ENCODE results near the gene SNORC. TPM values are rescaled to one million over a fixed set of nuclear protein-coding genes. Genes with fewer than 3 reads are reported as not detected.

SNORC gene
- total RNA-seq, 1 donor from 2014 or later, result 0.53 TPM

DNA sequence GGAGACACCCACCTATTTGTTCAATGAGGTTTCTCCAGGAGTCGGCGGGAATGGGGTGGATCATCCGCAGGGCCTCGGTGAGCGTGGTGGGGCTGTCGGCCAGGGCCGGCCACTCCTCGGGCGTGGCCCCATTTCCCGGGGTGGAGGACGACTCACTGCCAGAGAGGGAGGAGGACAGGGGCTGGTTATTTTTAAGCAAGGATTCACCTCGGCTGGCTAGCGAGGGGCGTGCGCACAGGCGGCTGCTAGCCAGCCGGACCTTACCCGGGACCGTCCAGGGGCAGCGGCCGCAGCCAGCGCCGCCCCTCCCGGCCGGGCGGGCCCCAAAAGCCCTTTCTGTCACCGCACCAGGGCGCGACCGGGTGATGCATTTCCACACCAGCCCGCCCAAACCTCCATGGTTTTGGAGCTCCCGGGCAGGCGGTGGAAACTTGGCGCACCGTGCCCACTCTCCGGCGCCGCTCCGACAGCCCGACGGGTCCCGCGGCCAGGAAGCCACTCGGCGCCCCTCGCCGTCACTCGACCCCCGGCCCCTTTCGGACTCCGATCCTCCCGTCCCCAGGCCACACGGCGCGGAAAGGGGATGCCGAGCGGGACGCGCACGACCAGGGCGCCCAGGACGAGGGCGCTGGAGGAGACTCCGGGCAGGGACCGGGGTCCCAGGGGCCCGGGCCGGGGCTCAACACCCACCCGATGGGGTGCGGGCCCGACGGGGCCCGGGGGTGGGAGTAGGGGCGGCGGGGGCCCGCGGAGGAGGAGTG is 57.1 kb downstream of the SNORC start:
- no peak for DNase-seq
- H3K4me3 ChIP-seq, result peak overlapping the region; percentile 32
- H3K36me3 ChIP-seq, result no peaks in the 10 kb centered on the region
- peak in 1 of 2 donors; percentile 23 for ATAC-seq
- H3K9me3 ChIP-seq, result no peaks in the 10 kb centered on the region
- intact Hi-C loops (cut with DNase I), result no loop called here
- peaks cover 51% of the 10 kb centered on the region for H3K27me3 ChIP-seq (ENCODE audit: low read depth)
- peaks cover 14% of the 10 kb centered on the region for H3K4me1 ChIP-seq
- TF ChIP-seq, protein P1, sequence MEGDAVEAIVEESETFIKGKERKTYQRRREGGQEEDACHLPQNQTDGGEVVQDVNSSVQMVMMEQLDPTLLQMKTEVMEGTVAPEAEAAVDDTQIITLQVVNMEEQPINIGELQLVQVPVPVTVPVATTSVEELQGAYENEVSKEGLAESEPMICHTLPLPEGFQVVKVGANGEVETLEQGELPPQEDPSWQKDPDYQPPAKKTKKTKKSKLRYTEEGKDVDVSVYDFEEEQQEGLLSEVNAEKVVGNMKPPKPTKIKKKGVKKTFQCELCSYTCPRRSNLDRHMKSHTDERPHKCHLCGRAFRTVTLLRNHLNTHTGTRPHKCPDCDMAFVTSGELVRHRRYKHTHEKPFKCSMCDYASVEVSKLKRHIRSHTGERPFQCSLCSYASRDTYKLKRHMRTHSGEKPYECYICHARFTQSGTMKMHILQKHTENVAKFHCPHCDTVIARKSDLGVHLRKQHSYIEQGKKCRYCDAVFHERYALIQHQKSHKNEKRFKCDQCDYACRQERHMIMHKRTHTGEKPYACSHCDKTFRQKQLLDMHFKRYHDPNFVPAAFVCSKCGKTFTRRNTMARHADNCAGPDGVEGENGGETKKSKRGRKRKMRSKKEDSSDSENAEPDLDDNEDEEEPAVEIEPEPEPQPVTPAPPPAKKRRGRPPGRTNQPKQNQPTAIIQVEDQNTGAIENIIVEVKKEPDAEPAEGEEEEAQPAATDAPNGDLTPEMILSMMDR (IDR thresholded peaks at IDR 0.05), result no peak
- no peak overlapping the region for H3K27ac ChIP-seq

DNA sequence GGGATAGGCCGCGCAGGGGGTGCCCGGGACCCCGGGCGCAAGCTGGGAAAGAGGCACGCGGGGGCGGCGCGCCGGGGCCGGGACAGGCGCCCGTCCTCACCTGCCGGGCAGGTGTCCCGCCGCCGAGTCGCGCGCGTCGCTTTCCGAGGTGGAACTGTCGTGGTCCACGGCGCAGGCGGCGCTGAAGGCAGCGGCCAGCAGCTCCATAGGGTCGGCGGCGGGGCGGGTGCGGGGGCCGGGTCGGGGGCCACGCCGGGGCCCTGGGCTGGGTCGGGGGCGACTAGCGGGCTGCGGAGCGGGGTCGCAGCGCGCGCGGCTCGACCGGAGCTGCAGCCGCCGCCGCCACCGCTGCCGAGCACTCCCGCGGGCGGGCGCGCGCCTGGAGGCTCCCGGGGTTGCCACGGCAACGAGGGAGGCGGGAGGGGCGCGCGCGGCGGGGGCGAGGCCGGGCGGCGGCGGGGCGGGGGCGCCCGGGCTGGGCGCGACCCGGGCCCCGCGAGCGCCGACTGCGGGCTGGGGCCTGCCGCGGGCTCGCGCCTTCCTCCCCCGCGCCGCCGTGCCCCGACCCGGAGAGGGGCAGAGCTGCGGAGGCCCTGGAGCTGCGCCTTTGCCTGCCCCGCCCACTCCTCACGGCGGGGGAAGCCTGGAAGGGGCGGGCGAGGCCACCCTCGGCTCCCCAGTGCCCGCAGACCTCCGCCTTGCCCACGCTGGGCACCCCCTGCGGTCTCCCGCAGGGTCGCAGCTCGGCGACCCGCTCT is 57.9 kb downstream of the SNORC start:
- DNase-seq (no peak), ATAC-seq (no peak)
- Histone ChIP-seq H3K4me1 (peaks cover 14% of the 10 kb centered on the region), H3K27ac (no peak overlapping the region), H3K36me3 (no peaks in the 10 kb centered on the region), H3K27me3 (ENCODE audit: low read depth) (peaks cover 57% of the 10 kb centered on the region), H3K9me3 (no peaks in the 10 kb centered on the region), H3K4me3 (peak overlapping the region; percentile 32)
- intact Hi-C loops (cut with DNase I), result no loop called here
- TF ChIP-seq, protein P1 (IDR thresholded peaks at IDR 0.05), result no peak

Other genes starting within 250 kb of the SNORC start
- gene EFHD1, start 236.7 kb upstream of the SNORC start, total RNA-seq, result 7.7 TPM
- gene GIGYF2, start 172.9 kb upstream of the SNORC start, total RNA-seq, result 67.6 TPM
- not detected for gene KCNJ13, start 93.7 kb upstream of the SNORC start, total RNA-seq
- 1.7 TPM for gene NGEF, start 143.0 kb downstream of the SNORC start, total RNA-seq
- not detected for gene NEU2, start 162.4 kb downstream of the SNORC start, total RNA-seq
- gene INPP5D, start 190.1 kb downstream of the SNORC start, total RNA-seq, result 32.0 TPM